Mesenchymal stem cell (in vitro differentiated cells and primary cell): ENCODE data around the gene CDKL5.

ENCODE experiments used
- DNase-seq: peaks from one replicate; pipeline ENCODE4 v3.0.0-alpha.2; 2013
- H2AFZ ChIP-seq: one replicate; pipeline ENCODE4 v1.6.1; 2013; ENCODE audit warnings: low read depth, mild to moderate bottlenecking, control low read depth, inconsistent platforms, low read length, moderate library complexity
- H2AK5ac ChIP-seq: 2 replicates; pipeline ENCODE4 v1.6.1; 2013; ENCODE audit warnings: low read length, moderate library complexity, mild to moderate bottlenecking, inconsistent platforms; ENCODE audit not compliant: severe bottlenecking
- H2BK120ac ChIP-seq: one replicate; pipeline ENCODE4 v1.6.1; 2013; ENCODE audit warnings: low read depth, mild to moderate bottlenecking, inconsistent platforms, low read length, moderate library complexity
- H2BK12ac ChIP-seq, 2 experiments: one replicate each; pipeline ENCODE4 v1.6.1; 2013; ENCODE audit warnings: inconsistent platforms in 2 of 2, low read length in 2 of 2, mild to moderate bottlenecking in 2 of 2, moderate library complexity in 2 of 2, control low read depth in 1 of 2
- H2BK15ac ChIP-seq: one replicate; pipeline ENCODE4 v1.6.1; 2013; ENCODE audit warnings: mild to moderate bottlenecking, low read depth, inconsistent platforms; ENCODE audit not compliant: poor library complexity, severe bottlenecking
- H2BK5ac ChIP-seq: 2 replicates; pipeline ENCODE4 v1.6.1; 2013; ENCODE audit warnings: low read depth, mild to moderate bottlenecking, low read length, control low read depth, inconsistent platforms; ENCODE audit not compliant: poor library complexity, severe bottlenecking
- H3K14ac ChIP-seq, 2 experiments: one replicate each; pipeline ENCODE4 v1.6.1; 2013; ENCODE audit warnings: inconsistent platforms in 2 of 2, low read length in 2 of 2, control low read depth in 1 of 2, mild to moderate bottlenecking in 1 of 2, moderate library complexity in 1 of 2
- H3K18ac ChIP-seq, 2 experiments: one replicate each; pipeline ENCODE4 v1.6.1; 2013; ENCODE audit warnings: inconsistent platforms in 2 of 2, low read length in 2 of 2, control low read depth in 1 of 2, low read depth in 1 of 2, mild to moderate bottlenecking in 1 of 2
- H3K23ac ChIP-seq, 2 experiments: one replicate each; pipeline ENCODE4 v1.6.1; 2013; ENCODE audit warnings: inconsistent platforms in 2 of 2, low read length in 2 of 2, mild to moderate bottlenecking in 2 of 2, moderate library complexity in 2 of 2, control low read depth in 1 of 2
- H3K27ac ChIP-seq: 2 replicates; pipeline ENCODE4 v1.5.1; 2013; ENCODE audit warnings: mild to moderate bottlenecking, moderate library complexity, low read length, control low read depth, inconsistent platforms; ENCODE audit not compliant: poor library complexity, severe bottlenecking
- H3K27me3 ChIP-seq, 2 experiments: 2 replicates each; pipeline versions ENCODE4 v1.6.1 to v1.7.0; 2013; ENCODE audit warnings: low read length in 2 of 2, mild to moderate bottlenecking in 2 of 2, moderate library complexity in 2 of 2, control low read depth in 1 of 2, inconsistent platforms in 1 of 2; ENCODE audit not compliant: control insufficient read depth in 1 of 2, insufficient read depth in 1 of 2
- H3K36me3 ChIP-seq, 2 experiments: 2 replicates each; pipeline versions ENCODE4 v1.6.1 to v1.7.0; 2013; ENCODE audit warnings: low read length in 2 of 2, control low read depth in 1 of 2, inconsistent platforms in 1 of 2, low read depth in 1 of 2, mild to moderate bottlenecking in 1 of 2; ENCODE audit not compliant: insufficient read depth in 2 of 2, control insufficient read depth in 1 of 2
- H3K4ac ChIP-seq, 2 experiments: one replicate each; pipeline ENCODE4 v1.6.1; 2013; ENCODE audit warnings: inconsistent platforms in 2 of 2, low read length in 2 of 2, mild to moderate bottlenecking in 2 of 2, moderate library complexity in 2 of 2, control low read depth in 1 of 2, low read depth in 1 of 2
- H3K4me1 ChIP-seq: 2 replicates; pipeline ENCODE4 v1.6.1; 2013; ENCODE audit warnings: low read depth, low read length, control low read depth; ENCODE audit not compliant: control insufficient read depth, insufficient read depth
- H3K4me2 ChIP-seq: 2 replicates; pipeline ENCODE4 v1.6.1; 2013; ENCODE audit warnings: low read length, mild to moderate bottlenecking, inconsistent platforms; ENCODE audit not compliant: poor library complexity, severe bottlenecking
- H3K4me3 ChIP-seq, 2 experiments: 2 replicates each; pipeline versions ENCODE4 v1.5.1 to v1.7.0; 2013; ENCODE audit warnings: low read length in 2 of 2, mild to moderate bottlenecking in 2 of 2, control low read depth in 1 of 2, low read depth in 1 of 2; ENCODE audit not compliant: insufficient read depth in 1 of 2
- H3K79me1 ChIP-seq: replicated peaks from 2 replicates; pipeline ENCODE4 v1.6.1; 2013; ENCODE audit warnings: mild to moderate bottlenecking, control low read depth, low read length, inconsistent platforms; ENCODE audit not compliant: poor library complexity, severe bottlenecking
- H3K9ac ChIP-seq: 2 replicates; pipeline ENCODE4 v1.7.0; 2013; ENCODE audit warnings: mild to moderate bottlenecking, low read length, moderate library complexity
- H3K9me3 ChIP-seq: 2 replicates; pipeline ENCODE4 v1.7.0; 2013; ENCODE audit warnings: mild to moderate bottlenecking, low read length; ENCODE audit not compliant: control insufficient read depth
- H4K8ac ChIP-seq: one replicate; pipeline ENCODE4 v1.6.1; 2013; ENCODE audit warnings: inconsistent platforms, mild to moderate bottlenecking, low read length, moderate library complexity
- H4K91ac ChIP-seq: one replicate; pipeline ENCODE4 v1.6.1; 2013; ENCODE audit warnings: mild to moderate bottlenecking, low read length, inconsistent platforms
- WGBS: methylation state at CpG from one replicate; pipeline ENCODE4 v1.1.7; 2013; ENCODE audit warnings: mixed read lengths; 5-methylcytosine and 5-hydroxymethylcytosine counted together

The CDKL5 gene

DNA sequence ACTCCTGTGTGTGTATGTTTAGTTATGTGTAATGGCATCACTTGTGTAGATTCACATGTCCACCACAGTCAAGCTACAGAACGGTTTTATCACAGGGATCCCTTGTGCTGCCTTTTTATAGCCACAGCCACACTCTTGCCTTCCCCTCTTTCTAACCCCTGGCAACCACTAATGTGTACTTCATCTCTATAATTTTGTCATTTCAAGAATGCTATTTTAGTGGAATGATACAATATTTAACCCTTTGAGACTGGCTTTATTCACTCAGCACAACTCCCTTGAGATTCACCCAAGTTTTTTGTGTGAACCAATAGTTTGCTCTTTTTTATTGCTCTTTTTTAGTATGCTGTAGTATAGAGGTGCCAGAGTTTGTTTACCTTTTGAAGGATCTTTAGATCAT is 112.1 kb downstream of the CDKL5 start:
- no peak overlapping the region for H3K14ac ChIP-seq
- H2AFZ ChIP-seq, result no peak overlapping the region
- H3K27ac ChIP-seq, result no peak overlapping the region
- no peak overlapping the region for H2BK5ac ChIP-seq
- DNase-seq, result no peak
- WGBS, result no CpG with 5 or more reads among the region's 1 CpG
- no peak overlapping the region for H3K4ac ChIP-seq
- H3K9me3 ChIP-seq, result peaks cover 4% of the 10 kb centered on the region
- H2BK12ac ChIP-seq, result no peak overlapping the region
- H3K4me3 ChIP-seq, result no peak overlapping the region
- H3K79me1 ChIP-seq, result peaks cover 9% of the 10 kb centered on the region
- no peak overlapping the region for H2AK5ac ChIP-seq
- H4K91ac ChIP-seq, result no peak overlapping the region
- H2BK15ac ChIP-seq, result no peak overlapping the region
- no peak overlapping the region for H2BK120ac ChIP-seq
- no peak overlapping the region for H3K23ac ChIP-seq
- H3K36me3 ChIP-seq, result peaks cover 0 to 3% of the 10 kb centered on the region in 2 experiments
- H3K9ac ChIP-seq, result no peak overlapping the region
- no peak overlapping the region for H3K18ac ChIP-seq
- H3K4me1 ChIP-seq, result no peaks in the 10 kb centered on the region
- no peaks in the 10 kb centered on the region for H3K27me3 ChIP-seq
- H4K8ac ChIP-seq, result no peak overlapping the region
- H3K4me2 ChIP-seq, result no peak overlapping the region

GRCh38 chrX:18542131-18542530 is 116.7 kb downstream of the CDKL5 start:
- Histone ChIP-seq H3K27me3 (peaks cover 0 to 6% of the 10 kb centered on the region in 2 experiments), H3K23ac (no peak overlapping the region), H3K4me3 (no peak overlapping the region), H4K91ac (no peak overlapping the region), H2BK12ac (no peak overlapping the region), H3K14ac (no peak overlapping the region), H3K9me3 (peaks cover 4% of the 10 kb centered on the region), H3K79me1 (peaks cover 14% of the 10 kb centered on the region), H2AK5ac (no peak overlapping the region), H2BK15ac (no peak overlapping the region), H3K27ac (no peak overlapping the region), H3K4me2 (no peak overlapping the region), H2BK5ac (no peak overlapping the region), H3K4ac (no peak overlapping the region), H2AFZ (no peak overlapping the region), H4K8ac (no peak overlapping the region), H3K9ac (no peak overlapping the region), H2BK120ac (no peak overlapping the region), H3K18ac (no peak overlapping the region), H3K36me3 (no peaks in the 10 kb centered on the region), H3K4me1 (no peaks in the 10 kb centered on the region)
- WGBS, result 96% methylated on average over 3 of the region's 3 CpGs
- DNase-seq, result no peak

GRCh38 chrX:18542905-18543304 is 117.5 kb downstream of the CDKL5 start:
- no peak overlapping the region for H3K4me2 ChIP-seq
- no peaks in the 10 kb centered on the region for H3K4me1 ChIP-seq
- H3K14ac ChIP-seq, result no peak overlapping the region
- H3K27ac ChIP-seq, result no peak overlapping the region
- WGBS, result 98% methylated on average over 6 of the region's 6 CpGs
- H2AK5ac ChIP-seq, result no peak overlapping the region
- no peak overlapping the region for H4K91ac ChIP-seq
- no peak for DNase-seq
- H3K36me3 ChIP-seq, result no peaks in the 10 kb centered on the region
- no peak overlapping the region for H3K4me3 ChIP-seq
- H3K9ac ChIP-seq, result no peak overlapping the region
- H3K4ac ChIP-seq, result no peak overlapping the region
- H3K9me3 ChIP-seq, result peaks cover 4% of the 10 kb centered on the region
- no peak overlapping the region for H3K18ac ChIP-seq
- peaks cover 0 to 6% of the 10 kb centered on the region in 2 experiments for H3K27me3 ChIP-seq
- no peak overlapping the region for H2BK15ac ChIP-seq
- H4K8ac ChIP-seq, result no peak overlapping the region
- H3K79me1 ChIP-seq, result peaks cover 14% of the 10 kb centered on the region
- no peak overlapping the region for H3K23ac ChIP-seq
- no peak overlapping the region for H2BK5ac ChIP-seq
- no peak overlapping the region for H2BK12ac ChIP-seq
- H2BK120ac ChIP-seq, result no peak overlapping the region
- H2AFZ ChIP-seq, result no peak overlapping the region

GRCh38 chrX:18543738-18544137 is 118.3 kb downstream of the CDKL5 start:
- H3K18ac ChIP-seq, result no peak overlapping the region
- no peak overlapping the region for H3K23ac ChIP-seq
- H3K9me3 ChIP-seq, result peaks cover 4% of the 10 kb centered on the region
- H3K27me3 ChIP-seq, result peaks cover 0 to 6% of the 10 kb centered on the region in 2 experiments
- H4K91ac ChIP-seq, result no peak overlapping the region
- no peak overlapping the region for H3K9ac ChIP-seq
- no peaks in the 10 kb centered on the region for H3K36me3 ChIP-seq
- H2AFZ ChIP-seq, result no peak overlapping the region
- no peaks in the 10 kb centered on the region for H3K4me1 ChIP-seq
- DNase-seq, result no peak
- H2BK15ac ChIP-seq, result no peak overlapping the region
- H2BK5ac ChIP-seq, result no peak overlapping the region
- no peak overlapping the region for H3K4ac ChIP-seq
- H3K4me3 ChIP-seq, result no peak overlapping the region
- H2AK5ac ChIP-seq, result no peak overlapping the region
- H3K79me1 ChIP-seq, result peaks cover 14% of the 10 kb centered on the region
- no CpG with 5 or more reads among the region's 1 CpG for WGBS
- H2BK12ac ChIP-seq, result no peak overlapping the region
- H3K4me2 ChIP-seq, result no peak overlapping the region
- H3K27ac ChIP-seq, result no peak overlapping the region
- no peak overlapping the region for H3K14ac ChIP-seq
- H2BK120ac ChIP-seq, result no peak overlapping the region
- H4K8ac ChIP-seq, result no peak overlapping the region
